PFSK-1 (cell line): Measurements from ENCODE around the gene OPCML.

Experiments
- FOXP2 ChIP-seq: optimal IDR thresholded peaks from 2 replicates; pipeline ENCODE3; 2011; ENCODE audit warnings: borderline replicate concordance, control low read depth, inconsistent platforms; ENCODE audit not compliant: insufficient read depth; ENCODE audit errors: extremely low read length, extremely low read depth
- POLR2AphosphoS5 ChIP-seq: IDR thresholded peaks from 2 replicates; pipeline ENCODE4 v1.6.1; 2012; ENCODE audit warnings: low read depth, mild to moderate bottlenecking, control low read depth, low read length, moderate library complexity
- REST ChIP-seq, 2 experiments: IDR thresholded peaks; 2 replicates each; pipeline versions ENCODE4 v1.6.1 to v1.8.0; 2011 to 2012; ENCODE audit warnings: low read depth in 2 of 2, low read length in 2 of 2, control low read depth in 1 of 2, inconsistent platforms in 1 of 2, mild to moderate bottlenecking in 1 of 2, moderate library complexity in 1 of 2; ENCODE audit not compliant: insufficient read depth in 1 of 2
- SIN3A ChIP-seq: IDR thresholded peaks from 2 replicates; pipeline ENCODE4 v1.6.1; 2012; ENCODE audit warnings: mild to moderate bottlenecking, low read length, moderate library complexity, borderline replicate concordance; ENCODE audit not compliant: insufficient read depth
- TAF1 ChIP-seq: IDR thresholded peaks from 2 replicates; pipeline ENCODE4 v1.6.1; 2012; ENCODE audit warnings: low read length, control low read depth, borderline replicate concordance; ENCODE audit not compliant: insufficient read depth

OPCML gene

GRCh38 chr11:133176748-133177147 lies 355.6 kb downstream of the OPCML start:
- TF ChIP-seq POLR2AphosphoS5, result no peak
- no peak for TF ChIP-seq SIN3A

- TF ChIP-seq FOXP2 (no peak), TAF1 (no peak), POLR2AphosphoS5 (no peak), SIN3A (no peak), REST (IDR thresholded peaks at IDR 0.05; ENCODE audit: insufficient read depth in 1 of 2, low read depth in 2 of 2, low read length in 2 of 2) (no peak)
Measured at GRCh38 chr11:133175103-133175502, 357.2 kb downstream of the OPCML start.

- TF ChIP-seq POLR2AphosphoS5, result no peak
- no peak for TF ChIP-seq SIN3A
- no peak for TF ChIP-seq REST (IDR thresholded peaks at IDR 0.05; ENCODE audit: insufficient read depth in 1 of 2, low read depth in 2 of 2, low read length in 2 of 2)
- no peak for TF ChIP-seq FOXP2
- no peak for TF ChIP-seq TAF1
Measured at GRCh38 chr11:133173810-133174412, 358.4 kb downstream of the OPCML start.

- no peak for TF ChIP-seq REST (IDR thresholded peaks at IDR 0.05; ENCODE audit: insufficient read depth in 1 of 2, low read depth in 2 of 2, low read length in 2 of 2)
- TF ChIP-seq TAF1, result no peak
- TF ChIP-seq FOXP2, result no peak
- TF ChIP-seq SIN3A, result no peak
- no peak for TF ChIP-seq POLR2AphosphoS5
Measured at GRCh38 chr11:133172349-133172748, 360.0 kb downstream of the OPCML start.

- TF ChIP-seq SIN3A (no peak), REST (IDR thresholded peaks at IDR 0.05; ENCODE audit: insufficient read depth in 1 of 2, low read depth in 2 of 2, low read length in 2 of 2) (no peak), FOXP2 (no peak), TAF1 (no peak), POLR2AphosphoS5 (no peak)
Measured at GRCh38 chr11:133171374-133171773, 360.9 kb downstream of the OPCML start.
